ENCODE data around the gene SHISA4.

GRCh38 chr1:201870397-201870796, 18.3 kb upstream of the SHISA4 start:
- TF ChIP-seq, protein P1, sequence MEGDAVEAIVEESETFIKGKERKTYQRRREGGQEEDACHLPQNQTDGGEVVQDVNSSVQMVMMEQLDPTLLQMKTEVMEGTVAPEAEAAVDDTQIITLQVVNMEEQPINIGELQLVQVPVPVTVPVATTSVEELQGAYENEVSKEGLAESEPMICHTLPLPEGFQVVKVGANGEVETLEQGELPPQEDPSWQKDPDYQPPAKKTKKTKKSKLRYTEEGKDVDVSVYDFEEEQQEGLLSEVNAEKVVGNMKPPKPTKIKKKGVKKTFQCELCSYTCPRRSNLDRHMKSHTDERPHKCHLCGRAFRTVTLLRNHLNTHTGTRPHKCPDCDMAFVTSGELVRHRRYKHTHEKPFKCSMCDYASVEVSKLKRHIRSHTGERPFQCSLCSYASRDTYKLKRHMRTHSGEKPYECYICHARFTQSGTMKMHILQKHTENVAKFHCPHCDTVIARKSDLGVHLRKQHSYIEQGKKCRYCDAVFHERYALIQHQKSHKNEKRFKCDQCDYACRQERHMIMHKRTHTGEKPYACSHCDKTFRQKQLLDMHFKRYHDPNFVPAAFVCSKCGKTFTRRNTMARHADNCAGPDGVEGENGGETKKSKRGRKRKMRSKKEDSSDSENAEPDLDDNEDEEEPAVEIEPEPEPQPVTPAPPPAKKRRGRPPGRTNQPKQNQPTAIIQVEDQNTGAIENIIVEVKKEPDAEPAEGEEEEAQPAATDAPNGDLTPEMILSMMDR (IDR thresholded peaks at IDR 0.05; ENCODE audit: insufficient read depth, low read depth, low read length): no peak
- TF ChIP-seq EZH2 (IDR thresholded peaks at IDR 0.05; ENCODE audit: insufficient read depth, low read length): no peak
